Kidney (tissue), 14 donors: ENCODE results near the gene NOL12. TPM values are rescaled to one million over a fixed set of nuclear protein-coding genes. Genes with fewer than 3 reads are reported as not detected.

ENCODE experiments used
- DNase-seq, 5 donors: peaks; one replicate each; pipeline ENCODE4 v3.0.0-alpha.2; 2013 to 2020
- FAIRE-seq: peaks from 2 replicates; lab custom pipeline; 2012; peaks lifted over from hg19 to GRCh38; lab: Jason Lieb, UNC
- H3K27ac ChIP-seq, 2 donors: one replicate each; pipeline ENCODE4 v1.7.0; 2013; ENCODE audit warnings: low read depth in 2 of 2, low read length in 2 of 2, inconsistent platforms in 1 of 2
- H3K27me3 ChIP-seq: one replicate; pipeline ENCODE4 v1.7.1; 2013; ENCODE audit warnings: low read length, inconsistent platforms; ENCODE audit not compliant: control insufficient read depth, insufficient read depth
- H3K36me3 ChIP-seq, 3 donors: one replicate each; pipeline versions ENCODE4 v1.7.0 to v1.7.1; 2013; ENCODE audit warnings: low read length in 3 of 3, control low read depth in 1 of 3, inconsistent platforms in 1 of 3; ENCODE audit not compliant: insufficient read depth in 3 of 3, control insufficient read depth in 2 of 3
- H3K4me1 ChIP-seq, 3 donors: one replicate each; pipeline versions ENCODE4 v1.7.0 to v1.7.1; 2013; ENCODE audit warnings: low read length in 3 of 3, inconsistent platforms in 1 of 3, low read depth in 1 of 3; ENCODE audit not compliant: control insufficient read depth in 2 of 3, insufficient read depth in 2 of 3
- H3K4me3 ChIP-seq, 3 donors: one replicate each; pipeline versions ENCODE4 v1.7.0 to v1.8.1; 2013; ENCODE audit warnings: low read length in 3 of 3, control low read depth in 1 of 3, inconsistent platforms in 1 of 3
- H3K9ac ChIP-seq, 3 donors: one replicate each; pipeline versions ENCODE4 v1.7.0 to v1.7.1; 2013; ENCODE audit warnings: low read length in 3 of 3, control low read depth in 1 of 3, inconsistent platforms in 1 of 3
- H3K9me3 ChIP-seq, 3 donors: one replicate each; pipeline versions ENCODE4 v1.7.0 to v1.7.1; 2013; ENCODE audit warnings: low read length in 3 of 3, control low read depth in 1 of 3, inconsistent platforms in 1 of 3; ENCODE audit not compliant: control insufficient read depth in 2 of 3, insufficient read depth in 1 of 3
- intact Hi-C: fragments of 100-400 bp; cut with DNase I; formaldehyde crosslinking; loops from one replicate; pipeline ENCODE4 v1.11.1; 2022
- polyA plus RNA-seq: library from polyadenylated mRNA; stranded (reverse); fragments of 350-450 nt; fragmentation: Illumina TruSeq; extraction: RNeasy Lipid Tissue Mini Kit (QIAGEN cat#74804); gene quantifications from one replicate; pipeline ENCODE4 v1.2.3, GENCODE V29; 2014; ENCODE audit warnings: low read depth, low replicate concordance; ENCODE audit not compliant: insufficient read depth
- total RNA-seq: library from RNA; stranded (reverse); fragmentation: NEBNext Ultra II Directional; extraction: Animal tissue kit (Norgen Biotek cat#: 25700); gene quantifications from one replicate; pipeline ENCODE4 v1.2.1, GENCODE V29; 2021
- TF ChIP-seq, protein P1 (sequence below): IDR thresholded peaks from 3 replicates; pipeline ENCODE4 v1.5.1; 2012; ENCODE audit warnings: mild to moderate bottlenecking, moderate library complexity, borderline replicate concordance; ENCODE audit not compliant: insufficient read depth; ENCODE audit errors: extremely low read depth
- donor health status: control.
- donor health status: control.
- donor health status: control.
- donor health status: control.
- donor health status: control.
- donor health status: DM: yes; HTN: yes; CAD: no.
- donor health status: Normal renal cell carcinoma (clear cell type).

The NOL12 gene
- total and polyA plus RNA-seq, 2 donors from 2014 or later, result 26.3 to 27.5 TPM

GRCh38 chr22:37696657-37697537, 10.8 kb downstream of the NOL12 start, which contains the start of gene TRIOBP:
TRIOBP (plus strand) TSS chr22:37697048; CDS start chr22:37701366, 4,318 bp downstream.
- no peak within 1 kb of the TSS for H3K4me3 ChIP-seq
- no peak within 1 kb of the TSS for H3K27ac ChIP-seq
- H3K4me1 ChIP-seq, result peaks cover 0 to 2% (median 0%) of the 10 kb centered on the region in 3 donors
- no peaks in the 10 kb centered on the region for H3K9me3 ChIP-seq
- intact Hi-C loops, result no loop called here
- peaks cover 0 to 7% (median 0%) of the 10 kb centered on the region in 3 donors for H3K36me3 ChIP-seq
- DNase-seq (peak; percentile 97 to 99 (median 98)), FAIRE-seq (peak; percentile 81)
- TF ChIP-seq, protein P1, sequence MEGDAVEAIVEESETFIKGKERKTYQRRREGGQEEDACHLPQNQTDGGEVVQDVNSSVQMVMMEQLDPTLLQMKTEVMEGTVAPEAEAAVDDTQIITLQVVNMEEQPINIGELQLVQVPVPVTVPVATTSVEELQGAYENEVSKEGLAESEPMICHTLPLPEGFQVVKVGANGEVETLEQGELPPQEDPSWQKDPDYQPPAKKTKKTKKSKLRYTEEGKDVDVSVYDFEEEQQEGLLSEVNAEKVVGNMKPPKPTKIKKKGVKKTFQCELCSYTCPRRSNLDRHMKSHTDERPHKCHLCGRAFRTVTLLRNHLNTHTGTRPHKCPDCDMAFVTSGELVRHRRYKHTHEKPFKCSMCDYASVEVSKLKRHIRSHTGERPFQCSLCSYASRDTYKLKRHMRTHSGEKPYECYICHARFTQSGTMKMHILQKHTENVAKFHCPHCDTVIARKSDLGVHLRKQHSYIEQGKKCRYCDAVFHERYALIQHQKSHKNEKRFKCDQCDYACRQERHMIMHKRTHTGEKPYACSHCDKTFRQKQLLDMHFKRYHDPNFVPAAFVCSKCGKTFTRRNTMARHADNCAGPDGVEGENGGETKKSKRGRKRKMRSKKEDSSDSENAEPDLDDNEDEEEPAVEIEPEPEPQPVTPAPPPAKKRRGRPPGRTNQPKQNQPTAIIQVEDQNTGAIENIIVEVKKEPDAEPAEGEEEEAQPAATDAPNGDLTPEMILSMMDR, result no peak
- no peaks in the 10 kb centered on the region for H3K27me3 ChIP-seq
- H3K9ac ChIP-seq, result no peak within 1 kb of the TSS

GRCh38 chr22:37697538-37697835, 11.3 kb downstream of the NOL12 start:
- no peaks in the 10 kb centered on the region for H3K27me3 ChIP-seq
- TF ChIP-seq, protein P1, result no peak
- no peak overlapping the region for H3K9ac ChIP-seq
- DNase-seq (no peak), FAIRE-seq (no peak)
- H3K9me3 ChIP-seq, result no peaks in the 10 kb centered on the region
- peaks cover 0 to 7% (median 0%) of the 10 kb centered on the region in 3 donors for H3K36me3 ChIP-seq
- no peak overlapping the region for H3K4me3 ChIP-seq
- H3K4me1 ChIP-seq, result peaks cover 0 to 2% (median 0%) of the 10 kb centered on the region in 3 donors
- intact Hi-C loops, result no loop called here
- H3K27ac ChIP-seq, result no peak overlapping the region

- FAIRE-seq, result no peak
- H3K4me3 ChIP-seq, result no peak overlapping the region
Measured at GRCh38 chr22:37701141-37701786, 15.1 kb downstream of the NOL12 start.

More at GRCh38 chr22:37701141-37701786, 15.1 kb downstream of the NOL12 start:
- no peaks in the 10 kb centered on the region for H3K36me3 ChIP-seq
- no peak overlapping the region for H3K9ac ChIP-seq
- TF ChIP-seq, protein P1, result no peak
- no peaks in the 10 kb centered on the region for H3K9me3 ChIP-seq
- intact Hi-C loops, result no loop called here
- H3K27ac ChIP-seq, result no peak overlapping the region
- no peak for DNase-seq
- no peaks in the 10 kb centered on the region for H3K4me1 ChIP-seq
- no peaks in the 10 kb centered on the region for H3K27me3 ChIP-seq
